GM12891 (cell line): ENCODE results near the gene TUBB6.

Experiments used
- PAX5 ChIP-seq: IDR thresholded peaks from 2 replicates; pipeline ENCODE4 v1.6.1; 2011; ENCODE audit warnings: low read length, moderate library complexity, mild to moderate bottlenecking; ENCODE audit not compliant: insufficient read depth, severe bottlenecking
- POLR2A ChIP-seq: IDR thresholded peaks from 2 replicates; pipeline ENCODE4 v1.6.1; 2011; ENCODE audit warnings: low read depth, low read length, control low read depth
- SPI1 ChIP-seq: IDR thresholded peaks from 2 replicates; pipeline ENCODE4 v1.6.1; 2011; ENCODE audit warnings: low read depth, low read length, control low read depth

GRCh38 chr18:12333506-12334290 lies 25.7 kb downstream of the TUBB6 start:
- TF ChIP-seq POLR2A (no peak), SPI1 (no peak), PAX5 (no peak)
